ENCODE results near the gene MYO9B. TPM values are rescaled to one million over a fixed set of nuclear protein-coding genes. Genes with fewer than 3 reads are reported as not detected.

The MYO9B gene
- total and polyA plus RNA-seq, 9 of the 15 experiments (the other 6 are each of a cell fraction or from before 2014, with no cell fraction given), result 2.4 to 77.6 (median 23.0) TPM

DNA sequence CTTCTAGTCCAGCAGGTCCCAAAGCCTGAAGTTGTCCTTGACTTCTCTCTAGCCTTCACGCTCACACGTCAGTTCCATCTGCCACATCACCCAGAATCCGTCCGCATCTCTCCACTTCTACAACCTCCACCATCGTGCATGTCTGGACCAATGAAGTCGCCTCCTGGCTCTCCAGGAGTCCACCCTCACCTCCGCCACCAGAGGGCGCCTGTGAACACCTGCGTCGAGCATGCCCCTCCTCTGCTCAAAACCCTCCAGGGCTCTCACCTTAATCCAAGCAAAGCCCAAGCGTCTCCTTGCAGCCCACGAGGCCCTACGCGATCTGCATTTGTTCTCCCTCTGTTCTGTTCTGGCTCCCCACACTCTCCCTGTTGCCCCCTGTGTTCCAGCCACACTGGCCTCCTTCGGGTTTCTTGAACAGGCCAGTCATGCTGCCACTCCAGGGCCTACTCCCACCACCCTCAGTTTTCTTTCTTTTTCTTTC lies 185.3 kb downstream of the MYO9B start (continued):
- TF ChIP-seq, protein P1, sequence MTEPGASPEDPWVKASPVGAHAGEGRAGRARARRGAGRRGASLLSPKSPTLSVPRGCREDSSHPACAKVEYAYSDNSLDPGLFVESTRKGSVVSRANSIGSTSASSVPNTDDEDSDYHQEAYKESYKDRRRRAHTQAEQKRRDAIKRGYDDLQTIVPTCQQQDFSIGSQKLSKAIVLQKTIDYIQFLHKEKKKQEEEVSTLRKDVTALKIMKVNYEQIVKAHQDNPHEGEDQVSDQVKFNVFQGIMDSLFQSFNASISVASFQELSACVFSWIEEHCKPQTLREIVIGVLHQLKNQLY (CRISPR knock-in tag; conservative IDR thresholded peaks at IDR 0.05), result no peak
- TF ChIP-seq CREM (IDR thresholded peaks at IDR 0.05; ENCODE audit: low read depth), result peak; percentile 87
- TF ChIP-seq OTX1 (CRISPR knock-in tag; IDR thresholded peaks at IDR 0.05), result 0 out of 2 replicates have a peak, but pooled peaks have one; percentile 25
- TF ChIP-seq ZZZ3 (IDR thresholded peaks at IDR 0.05), result no peak
- no peak for TF ChIP-seq ARID1B (IDR thresholded peaks at IDR 0.05)
- no peak for TF ChIP-seq DIDO1 (tag; IDR thresholded peaks at IDR 0.05; ENCODE audit: low read depth)
- peak; percentile 91 for TF ChIP-seq CTBP1 (IDR thresholded peaks at IDR 0.05; ENCODE audit: borderline replicate concordance)
- no peak for TF ChIP-seq ZC3H4 (CRISPR knock-in tag; IDR thresholded peaks at IDR 0.05; ENCODE audit: borderline replicate concordance)
- TF ChIP-seq, protein P2, sequence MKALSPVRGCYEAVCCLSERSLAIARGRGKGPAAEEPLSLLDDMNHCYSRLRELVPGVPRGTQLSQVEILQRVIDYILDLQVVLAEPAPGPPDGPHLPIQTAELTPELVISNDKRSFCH (CRISPR knock-in tag; IDR thresholded peaks at IDR 0.05), result no peak
- TF ChIP-seq, protein P2 (tag; IDR thresholded peaks at IDR 0.05), result no peak
- peak in 1 of 2 experiments; percentile 62; a peak in 2 of 4 replicates for TF ChIP-seq KDM1A (IDR thresholded peaks at IDR 0.05)
- TF ChIP-seq HMGN3 (IDR thresholded peaks at IDR 0.05; ENCODE audit: borderline replicate concordance, extremely low read depth, insufficient read length, low read depth, low read length), result no peak
- TF ChIP-seq PHF20 (IDR thresholded peaks at IDR 0.05; ENCODE audit: partially characterized antibody), result peak; percentile 61
- TF ChIP-seq, protein P3, sequence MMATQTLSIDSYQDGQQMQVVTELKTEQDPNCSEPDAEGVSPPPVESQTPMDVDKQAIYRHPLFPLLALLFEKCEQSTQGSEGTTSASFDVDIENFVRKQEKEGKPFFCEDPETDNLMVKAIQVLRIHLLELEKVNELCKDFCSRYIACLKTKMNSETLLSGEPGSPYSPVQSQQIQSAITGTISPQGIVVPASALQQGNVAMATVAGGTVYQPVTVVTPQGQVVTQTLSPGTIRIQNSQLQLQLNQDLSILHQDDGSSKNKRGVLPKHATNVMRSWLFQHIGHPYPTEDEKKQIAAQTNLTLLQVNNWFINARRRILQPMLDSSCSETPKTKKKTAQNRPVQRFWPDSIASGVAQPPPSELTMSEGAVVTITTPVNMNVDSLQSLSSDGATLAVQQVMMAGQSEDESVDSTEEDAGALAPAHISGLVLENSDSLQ (IDR thresholded peaks at IDR 0.05), result 0 out of 2 replicates have a peak, but pooled peaks have one; percentile 25
- TF ChIP-seq ATF7 (IDR thresholded peaks at IDR 0.05), result 0 out of 2 replicates have a peak, but pooled peaks have one; percentile 35
- TF ChIP-seq ZBED1 (IDR thresholded peaks at IDR 0.05), result no peak
- peak; percentile 50; the same call in 1 of the 2 replicates for TF ChIP-seq SP1 (CRISPR knock-in tag; IDR thresholded peaks at IDR 0.05)
- TF ChIP-seq L3MBTL2 (IDR thresholded peaks at IDR 0.05), result peak; percentile 89
- TF ChIP-seq DNMT1 (IDR thresholded peaks at IDR 0.05), result no peak
- peak; percentile 82; the same call in 1 of the 2 replicates for TF ChIP-seq TARDBP (IDR thresholded peaks at IDR 0.05)
- no peak for TF ChIP-seq SAFB2 (IDR thresholded peaks at IDR 0.05; ENCODE audit: borderline replicate concordance, low read depth, low read length, severe bottlenecking)
- no peak for TF ChIP-seq ZNF197 (CRISPR knock-in tag; IDR thresholded peaks at IDR 0.05; ENCODE audit: low read depth)
- TF ChIP-seq, protein P4, sequence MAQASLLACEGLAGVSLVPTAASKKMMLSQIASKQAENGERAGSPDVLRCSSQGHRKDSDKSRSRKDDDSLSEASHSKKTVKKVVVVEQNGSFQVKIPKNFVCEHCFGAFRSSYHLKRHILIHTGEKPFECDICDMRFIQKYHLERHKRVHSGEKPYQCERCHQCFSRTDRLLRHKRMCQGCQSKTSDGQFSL (CRISPR knock-in tag; IDR thresholded peaks at IDR 0.05), result no peak
- TF ChIP-seq, protein P4 (tag; IDR thresholded peaks at IDR 0.05), result no peak
- TF ChIP-seq RBBP5 (IDR thresholded peaks at IDR 0.05; ENCODE audit: borderline replicate concordance, insufficient read depth, low read length, poor library complexity, severe bottlenecking), result peak; percentile 24
- no peak for TF ChIP-seq MTA3 (IDR thresholded peaks at IDR 0.05; ENCODE audit: borderline replicate concordance)
